Right lobe of liver (tissue), 6 donors: Measurements from ENCODE around the gene CYB5R3. TPM values are rescaled to one million over a fixed set of nuclear protein-coding genes. Genes with fewer than 3 reads are reported as not detected.
"Not testable (repeated sequence)": the region's sequence is repeated elsewhere in the genome, so short reads cannot be mapped to it uniquely, and the experiment has no call there.

Experiments
- ATAC-seq, 4 donors: fragments of 200-7000 bp; cut with Tn5 transposase; one replicate each; pipeline ENCODE4 v1.9.1; 2020; ENCODE audit warnings: mild to moderate bottlenecking in 4 of 4, moderate library complexity in 4 of 4
- DNase-seq, 3 donors: peaks; one replicate each; pipeline ENCODE4 v3.0.0-alpha.2; 2020
- H3K27ac ChIP-seq, 3 donors: fragments of 200-600 bp; one replicate each; pipeline ENCODE4 v1.8.0; 2022
- H3K27me3 ChIP-seq, 2 donors: fragments of 200-600 bp; one replicate each; pipeline ENCODE4 v1.8.0; 2022
- H3K36me3 ChIP-seq, 4 donors: fragments of 200-600 bp; sonication (generic) in 1 of 4; one replicate each; pipeline versions ENCODE4 v1.5.1 to v1.8.0; 2017 to 2022; ENCODE audit warnings: control low read depth in 1 of 4
- H3K4me1 ChIP-seq, 4 donors: fragments of 200-600 bp; sonication (generic) in 1 of 4; one replicate each; pipeline versions ENCODE4 v1.5.1 to v1.8.0; 2017 to 2022; ENCODE audit warnings: control low read depth in 1 of 4
- H3K4me3 ChIP-seq, 3 donors: fragments of 200-600 bp; one replicate each; pipeline ENCODE4 v1.8.0; 2022
- H3K9me3 ChIP-seq, 4 donors: fragments of 200-600 bp; sonication (generic) in 1 of 4; one replicate each; pipeline versions ENCODE4 v1.5.1 to v1.8.0; 2017 to 2022; ENCODE audit warnings: control low read depth in 1 of 4
- WGBS: methylation state at CpG from one replicate; pipeline ENCODE4 v1.1.6; 2018; ENCODE audit warnings: low coverage, low lambda C conversion rate; ENCODE audit not compliant: insufficient coverage; ENCODE audit errors: missing lambda C conversion rate; 5-methylcytosine and 5-hydroxymethylcytosine counted together
- intact Hi-C, 2 donors: fragments of 100-400 bp; cut with DNase I; formaldehyde crosslinking; loops; one replicate each; pipeline versions ENCODE4 v1.11.2 to v1.14.1; 2022
- small RNA-seq, 2 experiments: library from RNA; depleted of rRNA; stranded (forward); fragments of <200 nt; gene quantifications; one replicate each; pipeline ENCODE3, GENCODE V24; 2016
- total RNA-seq, 6 experiments: library from RNA; depleted of rRNA in 2 of 6; stranded (reverse); fragments of >200 nt in 2 of 6; fragmentation: NEBNext Ultra II Directional in 3 of 6; extraction: Animal tissue kit (Norgen Biotek cat#: 25700) in 3 of 6; gene quantifications; one replicate each; pipeline versions ENCODE4 v1.1.0 to v1.2.4, GENCODE V29; 2016 to 2023
- donor health status: DM: no; HTN: yes; CAD: no.
- donor health status: DM: no; HTN: no; CAD: no.
- donor health status: DM: no; HTN: no; CAD: no.
- donor health status: DM: no; HTN: yes; CAD: no.
- donor health status: DM: no; HTN: yes; CAD: no.

The CYB5R3 gene
- total RNA-seq, 6 experiments from 2014 or later = 146 to 211 (median 170) TPM

- no CpG with 5 or more reads among the region's 1 CpG for WGBS
- ATAC-seq = peak in 2 of 4 donors; percentile 23 to 26
- H3K27me3 ChIP-seq, H3K4me1 ChIP-seq, intact Hi-C loops, H3K9me3 ChIP-seq, H3K27ac ChIP-seq, DNase-seq, H3K4me3 ChIP-seq: not testable (repeated sequence)
- peaks cover 0 to 16% (median 3%) of the 10 kb centered on the region in 4 donors for H3K36me3 ChIP-seq
Observed at GRCh38 chr22:42574046-42574445, 75.1 kb downstream of the CYB5R3 start.

DNA sequence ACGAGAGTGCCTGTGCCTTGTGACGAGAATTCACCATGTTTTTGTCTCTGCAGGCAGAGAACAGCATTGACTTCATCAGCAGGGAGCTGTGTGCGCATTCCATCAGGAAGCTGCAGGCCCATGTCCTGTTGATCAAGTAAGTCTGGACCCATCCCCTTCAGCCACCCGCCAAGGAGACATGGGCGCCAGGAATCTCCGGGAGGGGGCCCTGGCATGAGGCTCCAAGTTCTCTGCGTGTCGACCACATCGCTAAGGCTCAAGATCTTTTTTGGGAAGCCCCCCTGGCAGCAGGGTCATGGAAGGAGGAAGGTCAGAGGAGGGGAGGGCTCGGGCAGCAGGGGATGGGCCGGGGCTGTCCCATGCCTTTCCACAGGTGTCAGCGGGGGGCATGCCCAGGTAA lies 78.1 kb downstream of the CYB5R3 start:
- H3K36me3 ChIP-seq = not testable (repeated sequence)
- WGBS = no CpG with 5 or more reads among the region's 12 CpGs

GRCh38 chr22:42570580-42570979 lies 78.6 kb downstream of the CYB5R3 start:
- H3K36me3 ChIP-seq, intact Hi-C loops, H3K9me3 ChIP-seq, DNase-seq, H3K4me1 ChIP-seq, H3K27ac ChIP-seq, H3K4me3 ChIP-seq, H3K27me3 ChIP-seq: not testable (repeated sequence)
- WGBS = 76% methylated on average over 3 of the region's 9 CpGs
- ATAC-seq = peak in 1 of 4 donors; percentile 8

More for the DNA sequence above, 78.1 kb downstream of the CYB5R3 start:
- H3K9me3 ChIP-seq, DNase-seq, H3K4me3 ChIP-seq, H3K27me3 ChIP-seq, H3K27ac ChIP-seq, ATAC-seq, H3K4me1 ChIP-seq, intact Hi-C loops: not testable (repeated sequence)

DNA sequence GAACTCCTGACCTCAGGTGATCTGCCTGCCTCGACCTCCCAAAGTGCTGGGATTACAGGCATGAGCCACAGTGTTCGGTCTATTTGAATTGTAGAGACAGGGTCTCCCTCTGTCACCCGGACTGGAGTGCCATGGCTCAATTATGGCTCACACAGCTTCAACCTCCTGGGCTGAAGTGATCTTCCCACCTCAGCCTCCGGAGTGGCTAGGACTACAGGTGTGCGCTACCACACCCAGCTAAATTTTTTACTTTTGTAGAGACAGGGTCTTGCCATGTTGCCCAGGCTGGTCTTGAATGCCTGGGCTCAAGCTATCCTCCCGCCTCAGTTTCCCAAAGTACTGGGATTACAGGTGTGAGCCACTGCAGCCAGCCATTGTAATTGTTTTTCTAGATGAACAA lies 81.2 kb downstream of the CYB5R3 start:
- H3K27ac ChIP-seq, ATAC-seq, H3K36me3 ChIP-seq, H3K4me3 ChIP-seq, H3K4me1 ChIP-seq, DNase-seq, H3K9me3 ChIP-seq, H3K27me3 ChIP-seq, intact Hi-C loops: not testable (repeated sequence)
- WGBS = no CpG with 5 or more reads among the region's 6 CpGs

Small RNA genes within 50 kb of the gene (small RNA-seq; reads per million reads assigned to genes)
- 0 reads per million in 2 experiments for gene RNU6-513P

Other genes with a start within 250 kb of the CYB5R3 start
- 1 to 10 TPM; 2.1 to 6.6 (median 2.4) TPM for gene NFAM1, start 217.0 kb downstream of the CYB5R3 start, total RNA-seq
- 10 to 100 TPM in 5 of 6 experiments, 1 to 10 TPM in 1; 9.3 to 17.8 (median 14.7) TPM for gene RRP7A, start 129.6 kb downstream of the CYB5R3 start, total RNA-seq
- gene SERHL2, start 95.4 kb downstream of the CYB5R3 start, total RNA-seq = 1 to 10 TPM in 2 of 6 experiments, under 1 TPM in 4; 0.29 to 2.9 (median 0.80) TPM
- gene POLDIP3, start 34.5 kb downstream of the CYB5R3 start, total RNA-seq = 10 to 100 TPM; 17.1 to 22.6 (median 21.1) TPM
- gene ATP5MGL, start 8.8 kb downstream of the CYB5R3 start, total RNA-seq = under 1 TPM in 3 of 6 experiments, not detected in 3; 0.37 to 0.78 (median 0.68) TPM
- gene A4GALT, start 71.5 kb upstream of the CYB5R3 start, total RNA-seq = 1 to 10 TPM in 5 of 6 experiments, under 1 TPM in 1; 0.86 to 3.7 (median 2.2) TPM
- 10 to 100 TPM; 19.8 to 48.4 (median 30.4) TPM for gene ARFGAP3, start 207.9 kb upstream of the CYB5R3 start, total RNA-seq